Parathyroid adenoma (tissue), 2 donors: ENCODE data around the gene ALG12.

Source experiments
- H2AFZ ChIP-seq: fragments of 300-600 bp; sonication (generic); one replicate; pipeline ENCODE4 v1.7.0; 2017; ENCODE audit warnings: antibody characterized with exemption, mild to moderate bottlenecking
- H3K27ac ChIP-seq: fragments of 300-600 bp; sonication (generic); one replicate; pipeline ENCODE4 v1.7.0; 2017
- H3K27me3 ChIP-seq: fragments of 300-600 bp; sonication (generic); one replicate; pipeline ENCODE4 v1.7.0; 2017; ENCODE audit warnings: low read length; ENCODE audit not compliant: control insufficient read depth, insufficient read depth
- H3K36me3 ChIP-seq: fragments of 300-600 bp; sonication (generic); one replicate; pipeline ENCODE4 v1.7.0; 2017; ENCODE audit warnings: low read length; ENCODE audit not compliant: control insufficient read depth, insufficient read depth
- H3K4me1 ChIP-seq: fragments of 300-600 bp; sonication (generic); one replicate; pipeline ENCODE4 v1.7.0; 2017; ENCODE audit warnings: control low read depth
- H3K4me2 ChIP-seq: fragments of 300-600 bp; sonication (generic); one replicate; pipeline ENCODE4 v1.7.0; 2017; ENCODE audit warnings: low read length
- H3K4me3 ChIP-seq: fragments of 300-600 bp; sonication (generic); one replicate; pipeline ENCODE4 v1.7.0; 2017; ENCODE audit warnings: low read depth, low read length
- H3K79me2 ChIP-seq: fragments of 300-600 bp; sonication (generic); one replicate; pipeline ENCODE4 v1.7.0; 2017; ENCODE audit warnings: control low read depth
- H3K9ac ChIP-seq: fragments of 300-600 bp; sonication (generic); one replicate; pipeline ENCODE4 v1.7.0; 2017; ENCODE audit warnings: mild to moderate bottlenecking
- H3K9me3 ChIP-seq: fragments of 300-600 bp; sonication (generic); one replicate; pipeline ENCODE4 v1.7.0; 2017; ENCODE audit warnings: low read length; ENCODE audit not compliant: control insufficient read depth
- TF ChIP-seq, protein P1 (sequence below): fragments of 300-600 bp; sonication (generic); IDR thresholded peaks from one replicate; pipeline ENCODE4 v1.7.0; 2017; ENCODE audit warnings: antibody characterized with exemption, mild to moderate bottlenecking
- donor health status: primary hyperparathyroidism.

ALG12 gene

DNA sequence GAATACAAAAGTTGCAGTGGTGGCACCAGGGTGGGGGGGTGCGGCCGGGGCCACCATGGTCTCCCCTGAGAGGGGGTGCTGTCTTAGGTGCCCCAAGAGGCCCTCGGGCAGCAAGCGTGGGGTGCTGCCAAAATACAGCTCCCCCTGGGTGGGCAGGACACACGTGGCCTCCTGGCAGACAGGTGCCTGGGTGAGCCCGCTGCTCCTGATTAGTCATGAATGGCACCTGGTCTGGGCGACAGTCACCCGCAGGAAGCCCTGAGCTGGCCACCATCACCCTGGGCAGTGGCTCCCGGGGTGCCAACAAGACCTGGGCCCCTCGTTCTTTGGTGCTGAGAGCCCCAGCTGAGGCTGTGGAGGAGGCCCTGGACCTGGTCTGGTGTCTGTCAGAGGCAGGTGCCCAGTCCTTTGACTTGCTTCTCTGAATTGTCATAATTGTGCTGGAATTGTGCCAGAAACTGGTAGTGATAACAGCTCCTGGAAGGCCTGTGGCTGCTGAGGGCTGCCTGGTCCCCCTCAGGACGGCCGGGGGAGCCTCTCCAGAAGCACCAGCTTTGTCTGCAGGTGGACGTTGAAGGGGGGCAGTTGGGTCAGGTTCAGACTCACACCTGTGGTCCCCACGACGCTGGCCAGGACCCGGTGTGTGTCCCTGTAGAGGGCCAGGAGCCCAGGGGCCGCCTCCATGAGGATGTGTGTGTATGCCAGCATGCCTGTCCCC is 14.8 kb downstream of the ALG12 start:
- TF ChIP-seq, protein P1, sequence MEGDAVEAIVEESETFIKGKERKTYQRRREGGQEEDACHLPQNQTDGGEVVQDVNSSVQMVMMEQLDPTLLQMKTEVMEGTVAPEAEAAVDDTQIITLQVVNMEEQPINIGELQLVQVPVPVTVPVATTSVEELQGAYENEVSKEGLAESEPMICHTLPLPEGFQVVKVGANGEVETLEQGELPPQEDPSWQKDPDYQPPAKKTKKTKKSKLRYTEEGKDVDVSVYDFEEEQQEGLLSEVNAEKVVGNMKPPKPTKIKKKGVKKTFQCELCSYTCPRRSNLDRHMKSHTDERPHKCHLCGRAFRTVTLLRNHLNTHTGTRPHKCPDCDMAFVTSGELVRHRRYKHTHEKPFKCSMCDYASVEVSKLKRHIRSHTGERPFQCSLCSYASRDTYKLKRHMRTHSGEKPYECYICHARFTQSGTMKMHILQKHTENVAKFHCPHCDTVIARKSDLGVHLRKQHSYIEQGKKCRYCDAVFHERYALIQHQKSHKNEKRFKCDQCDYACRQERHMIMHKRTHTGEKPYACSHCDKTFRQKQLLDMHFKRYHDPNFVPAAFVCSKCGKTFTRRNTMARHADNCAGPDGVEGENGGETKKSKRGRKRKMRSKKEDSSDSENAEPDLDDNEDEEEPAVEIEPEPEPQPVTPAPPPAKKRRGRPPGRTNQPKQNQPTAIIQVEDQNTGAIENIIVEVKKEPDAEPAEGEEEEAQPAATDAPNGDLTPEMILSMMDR = no peak
- Histone ChIP-seq H3K9ac (no peak overlapping the region), H3K79me2 (no peaks in the 10 kb centered on the region), H3K36me3 (no peaks in the 10 kb centered on the region), H3K4me3 (no peak overlapping the region), H3K27me3 (no peaks in the 10 kb centered on the region), H2AFZ (no peak overlapping the region), H3K4me1 (no peaks in the 10 kb centered on the region), H3K27ac (no peak overlapping the region), H3K9me3 (no peaks in the 10 kb centered on the region), H3K4me2 (no peak overlapping the region)

DNA sequence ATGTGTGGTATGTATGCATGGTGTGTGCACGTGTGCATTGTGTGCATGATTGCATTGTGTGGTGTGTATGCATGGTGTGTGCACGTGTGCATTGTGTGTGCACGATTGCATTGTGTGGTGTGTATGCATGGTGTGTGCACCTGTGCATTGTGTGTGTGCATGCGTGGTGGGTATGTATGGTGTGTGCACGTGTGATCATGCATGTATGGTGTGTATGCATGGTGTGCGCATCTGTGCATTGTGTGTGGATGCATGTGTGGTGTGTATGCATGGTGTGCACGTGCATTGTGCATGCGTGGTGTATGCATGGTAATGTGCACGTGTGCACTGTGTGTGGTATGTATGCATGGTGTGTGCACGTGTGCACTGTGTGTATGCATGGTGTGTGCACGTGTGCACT is 16.8 kb downstream of the ALG12 start:
- Histone ChIP-seq H3K9me3 (no peaks in the 10 kb centered on the region), H3K36me3 (no peaks in the 10 kb centered on the region), H3K4me3 (no peak overlapping the region), H3K9ac (no peak overlapping the region), H2AFZ (no peak overlapping the region), H3K4me2 (no peak overlapping the region), H3K27me3 (no peaks in the 10 kb centered on the region), H3K79me2 (no peaks in the 10 kb centered on the region), H3K4me1 (no peaks in the 10 kb centered on the region), H3K27ac (no peak overlapping the region)
- TF ChIP-seq, protein P1 = no peak

DNA sequence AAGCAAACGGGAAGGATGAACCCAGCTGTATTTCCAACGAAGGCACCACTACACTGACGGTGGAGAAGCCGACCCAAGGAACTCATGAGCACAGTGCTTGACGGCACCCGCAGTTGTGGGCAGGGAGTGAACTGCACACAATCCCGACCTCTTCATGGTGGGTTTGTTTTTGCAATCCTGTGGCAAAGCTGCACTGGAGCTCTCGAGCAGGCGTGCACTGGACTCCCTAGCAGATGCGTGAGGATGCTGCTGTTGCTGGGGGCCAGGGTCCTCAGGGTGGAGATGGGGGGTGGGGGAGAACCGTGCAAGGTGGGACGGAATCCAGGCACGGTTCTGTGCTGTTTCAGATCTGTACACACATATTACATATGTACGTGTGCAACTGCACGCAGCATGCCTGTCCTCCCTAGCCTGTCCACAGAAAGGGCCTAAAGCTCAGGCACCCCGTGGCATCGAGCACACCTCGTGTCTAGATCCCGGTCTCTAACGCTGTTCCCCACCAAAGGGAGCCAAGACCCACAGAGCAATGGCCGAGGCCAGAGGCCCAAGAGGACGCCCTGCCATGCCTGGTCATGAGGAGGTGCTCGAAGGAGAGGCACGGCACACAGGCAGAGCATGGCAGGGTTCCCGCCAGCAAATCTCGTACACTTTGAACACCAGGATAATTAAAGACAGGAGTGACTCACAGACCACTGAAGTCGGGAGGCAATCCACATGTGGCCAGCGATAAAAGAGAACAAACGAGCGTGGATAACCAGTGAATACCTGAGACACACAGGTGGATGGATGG is 17.6 kb downstream of the ALG12 start:
- no peak overlapping the region for H3K27ac ChIP-seq
- H3K9me3 ChIP-seq = no peaks in the 10 kb centered on the region
- H3K4me1 ChIP-seq = no peaks in the 10 kb centered on the region
- H3K4me3 ChIP-seq = no peak overlapping the region
- no peaks in the 10 kb centered on the region for H3K36me3 ChIP-seq
- H2AFZ ChIP-seq = no peak overlapping the region
- H3K4me2 ChIP-seq = no peak overlapping the region
- TF ChIP-seq, protein P1 = no peak
- H3K79me2 ChIP-seq = no peaks in the 10 kb centered on the region
- no peak overlapping the region for H3K9ac ChIP-seq
- no peaks in the 10 kb centered on the region for H3K27me3 ChIP-seq

DNA sequence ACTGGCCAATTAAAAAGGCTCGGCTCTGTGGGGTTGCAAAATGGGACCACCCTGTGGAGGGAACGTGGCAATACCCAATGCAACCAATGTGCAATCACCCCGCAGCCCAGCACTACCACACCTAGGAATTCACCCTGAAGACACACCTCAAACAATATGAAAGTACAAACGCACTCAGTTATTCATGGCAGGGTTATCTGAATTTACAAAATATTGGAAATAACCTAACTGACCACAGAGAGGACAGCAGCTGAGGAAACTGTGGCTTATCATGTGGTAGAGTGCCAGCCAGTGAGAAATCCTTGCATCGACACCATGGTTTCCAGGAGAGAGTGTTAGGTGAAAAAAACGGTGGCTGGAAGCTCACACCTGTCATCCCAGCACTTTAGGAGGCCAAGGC is 18.7 kb downstream of the ALG12 start:
- H3K27me3 ChIP-seq = no peaks in the 10 kb centered on the region
- no peaks in the 10 kb centered on the region for H3K4me1 ChIP-seq
- no peak overlapping the region for H2AFZ ChIP-seq
- H3K36me3 ChIP-seq = no peaks in the 10 kb centered on the region
- H3K4me2 ChIP-seq = no peak overlapping the region
- no peak overlapping the region for H3K4me3 ChIP-seq
- TF ChIP-seq, protein P1 = no peak
- no peak overlapping the region for H3K9ac ChIP-seq
- H3K79me2 ChIP-seq = no peaks in the 10 kb centered on the region
- no peaks in the 10 kb centered on the region for H3K9me3 ChIP-seq
- H3K27ac ChIP-seq = no peak overlapping the region
